Neuron (in vitro differentiated cells): Measurements from ENCODE around the gene LRRC14B.

Experiments
- H2AFZ ChIP-seq: one replicate; pipeline ENCODE4 v1.6.1; 2013; ENCODE audit warnings: low read depth, mild to moderate bottlenecking, inconsistent platforms, low read length, moderate library complexity
- H3K27me3 ChIP-seq: one replicate; pipeline ENCODE4 v1.6.1; 2013; ENCODE audit warnings: low read length; ENCODE audit not compliant: insufficient read depth
- H3K36me3 ChIP-seq: one replicate; pipeline ENCODE4 v1.6.1; 2013; ENCODE audit warnings: low read length; ENCODE audit not compliant: insufficient read depth
- H3K4me1 ChIP-seq: one replicate; pipeline ENCODE4 v1.6.1; 2013; ENCODE audit warnings: low read length; ENCODE audit not compliant: insufficient read depth
- H3K4me3 ChIP-seq: 2 replicates; pipeline ENCODE4 v1.5.1; 2013; ENCODE audit warnings: mild to moderate bottlenecking, low read length, moderate library complexity
- H3K9me3 ChIP-seq: one replicate; pipeline ENCODE4 v1.6.1; 2013; ENCODE audit warnings: low read length

LRRC14B gene

DNA sequence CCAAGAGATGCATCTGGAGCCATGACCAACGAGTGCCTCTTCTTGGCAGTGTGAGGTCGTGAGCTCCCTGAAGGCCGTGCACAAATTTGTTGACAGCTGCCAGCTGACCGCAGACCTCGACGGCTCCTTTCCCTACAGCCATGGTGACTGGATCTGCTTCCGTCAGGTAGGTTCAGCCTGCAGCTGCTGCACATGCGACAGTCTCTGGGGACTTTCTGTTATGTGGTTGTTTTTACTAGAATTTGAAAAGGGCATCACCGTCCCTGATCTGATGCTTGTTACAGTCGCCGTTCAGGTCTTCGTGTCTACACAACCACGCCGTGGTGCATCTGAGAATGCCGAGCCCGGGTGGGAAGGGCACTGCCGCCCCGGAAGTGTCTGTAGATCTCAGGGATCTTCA lies 36.5 kb upstream of the LRRC14B start:
- H3K4me1 ChIP-seq, result no peaks in the 10 kb centered on the region
- H3K27me3 ChIP-seq, result no peaks in the 10 kb centered on the region
- H3K9me3 ChIP-seq, result no peaks in the 10 kb centered on the region
- H3K36me3 ChIP-seq, result peaks cover 65% of the 10 kb centered on the region
- no peak overlapping the region for H3K4me3 ChIP-seq
- no peak overlapping the region for H2AFZ ChIP-seq

DNA sequence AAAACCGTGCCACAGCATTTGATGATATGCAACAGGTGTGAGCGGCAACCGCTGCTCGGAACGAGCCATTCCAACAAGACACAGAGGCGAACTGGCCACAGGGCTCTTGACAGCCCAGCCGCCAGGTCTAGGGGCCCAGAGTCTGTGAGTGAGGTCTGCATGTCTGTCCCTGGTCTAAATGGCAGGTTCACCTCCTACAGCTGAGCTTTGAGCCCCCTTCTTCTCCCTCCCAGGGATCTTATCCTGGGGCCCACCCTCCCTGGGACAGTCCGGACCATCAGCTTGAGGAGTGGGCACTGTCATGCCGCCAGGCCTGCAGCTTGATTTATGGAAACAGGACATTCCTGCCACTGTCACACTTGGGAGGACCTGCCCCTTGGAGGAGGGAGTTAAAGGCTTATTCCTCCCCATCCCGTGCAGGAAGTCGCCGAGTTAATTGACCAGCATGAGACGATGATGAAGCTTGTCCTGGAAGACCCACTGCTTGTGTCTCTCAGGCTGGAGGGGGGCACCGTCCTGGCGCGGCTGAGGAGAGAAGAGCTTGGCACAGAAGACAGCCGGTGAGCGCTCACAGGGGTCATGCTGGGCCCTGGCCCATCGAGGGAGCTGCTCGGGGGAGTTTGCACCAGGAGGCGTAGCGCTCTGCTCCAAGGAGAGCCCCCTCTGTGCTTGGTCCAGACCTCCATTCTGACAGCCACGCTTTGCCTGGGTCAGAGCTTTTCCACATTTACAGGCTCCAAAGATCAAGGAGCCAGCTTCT lies 35.5 kb upstream of the LRRC14B start:
- no peak overlapping the region for H2AFZ ChIP-seq
- H3K4me3 ChIP-seq, result no peak overlapping the region
- peaks cover 68% of the 10 kb centered on the region for H3K36me3 ChIP-seq
- no peaks in the 10 kb centered on the region for H3K9me3 ChIP-seq
- no peaks in the 10 kb centered on the region for H3K27me3 ChIP-seq
- no peaks in the 10 kb centered on the region for H3K4me1 ChIP-seq

DNA sequence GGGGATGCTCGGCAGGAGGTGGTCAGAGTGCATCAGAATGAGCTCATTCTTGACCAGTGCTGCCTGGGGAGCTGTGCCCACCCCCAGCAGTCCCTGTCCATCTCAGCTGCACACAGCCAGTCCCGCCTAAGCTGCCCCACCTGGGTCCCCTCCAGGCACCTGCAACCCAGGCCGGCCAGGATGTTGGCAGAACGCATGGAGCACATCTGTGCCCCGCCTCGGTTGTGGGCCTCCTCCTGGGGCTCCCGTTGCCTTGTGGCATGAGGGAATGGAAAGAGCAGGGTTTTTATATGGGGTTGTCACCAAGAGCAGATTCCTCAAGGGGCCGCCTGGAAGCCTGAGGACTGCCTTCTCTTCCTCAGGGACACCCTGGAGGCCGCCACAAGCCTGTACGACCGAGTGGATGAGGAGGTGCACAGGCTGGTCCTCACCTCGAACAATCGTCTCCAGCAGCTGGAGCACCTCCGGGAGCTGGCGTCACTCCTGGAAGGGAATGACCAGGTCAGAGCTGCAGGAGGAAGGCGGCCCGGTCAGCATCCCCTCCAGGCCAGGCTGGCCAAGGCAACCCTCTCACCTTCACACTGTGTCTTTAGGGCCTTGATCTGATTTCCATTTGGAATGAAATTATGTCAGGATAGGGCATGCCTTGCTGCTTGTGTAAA lies 34.8 kb upstream of the LRRC14B start:
- Histone ChIP-seq H3K9me3 (no peaks in the 10 kb centered on the region), H3K27me3 (no peaks in the 10 kb centered on the region), H3K4me3 (no peak overlapping the region), H2AFZ (no peak overlapping the region), H3K36me3 (peaks cover 71% of the 10 kb centered on the region), H3K4me1 (no peaks in the 10 kb centered on the region)

DNA sequence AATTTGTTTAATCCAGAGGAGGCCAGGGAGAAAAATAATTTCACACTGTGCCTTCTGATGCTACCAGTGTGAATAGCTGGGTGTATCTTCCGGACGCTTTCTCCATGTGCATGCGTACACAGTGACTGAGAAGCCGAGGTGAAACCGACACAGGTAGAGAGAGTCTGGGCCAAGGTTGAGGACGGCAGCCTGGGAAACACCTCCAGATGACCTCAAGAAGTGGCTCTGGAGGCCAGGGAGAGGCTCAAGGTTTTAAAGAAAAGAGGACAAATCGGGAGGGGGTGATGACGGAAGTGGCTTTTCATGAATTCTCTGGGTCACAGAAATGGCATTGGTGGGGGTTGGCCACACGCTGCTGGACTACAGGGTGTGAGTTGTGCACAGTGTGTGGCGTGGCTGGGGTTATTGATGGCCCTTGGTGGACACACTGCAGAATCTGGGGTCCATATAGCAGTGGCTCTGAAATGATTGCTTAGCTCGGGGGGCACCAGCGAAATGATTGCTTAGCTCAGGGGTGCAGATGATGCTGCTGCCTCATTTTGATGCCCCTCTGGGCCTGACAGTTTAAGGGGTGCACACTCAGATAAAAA lies 34.1 kb upstream of the LRRC14B start:
- Histone ChIP-seq H3K36me3 (peaks cover 73% of the 10 kb centered on the region), H3K27me3 (no peaks in the 10 kb centered on the region), H2AFZ (no peak overlapping the region), H3K4me1 (no peaks in the 10 kb centered on the region), H3K4me3 (no peak overlapping the region), H3K9me3 (no peaks in the 10 kb centered on the region)

DNA sequence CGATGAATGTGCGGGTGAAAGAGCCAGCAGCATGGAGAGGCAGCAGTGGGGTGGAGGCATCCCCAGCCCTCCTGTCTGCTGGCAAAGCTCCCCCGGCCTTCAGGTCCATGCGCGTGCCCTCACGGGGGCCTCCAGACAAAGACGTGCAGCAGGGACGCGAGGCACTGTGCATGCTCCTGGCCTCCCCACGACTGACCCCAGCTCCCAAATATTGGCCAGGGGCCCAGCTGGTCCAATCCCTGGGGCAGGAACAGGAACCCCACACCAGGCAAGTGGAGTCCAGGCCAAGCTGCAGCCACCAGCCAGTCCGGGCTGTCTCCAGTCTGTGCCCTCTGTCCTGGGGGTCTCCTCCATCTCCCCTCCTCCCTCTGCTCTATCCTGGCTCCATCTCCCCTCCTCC lies 33.5 kb upstream of the LRRC14B start:
- Histone ChIP-seq H3K9me3 (peaks cover 2% of the 10 kb centered on the region), H3K36me3 (peaks cover 74% of the 10 kb centered on the region)

DNA sequence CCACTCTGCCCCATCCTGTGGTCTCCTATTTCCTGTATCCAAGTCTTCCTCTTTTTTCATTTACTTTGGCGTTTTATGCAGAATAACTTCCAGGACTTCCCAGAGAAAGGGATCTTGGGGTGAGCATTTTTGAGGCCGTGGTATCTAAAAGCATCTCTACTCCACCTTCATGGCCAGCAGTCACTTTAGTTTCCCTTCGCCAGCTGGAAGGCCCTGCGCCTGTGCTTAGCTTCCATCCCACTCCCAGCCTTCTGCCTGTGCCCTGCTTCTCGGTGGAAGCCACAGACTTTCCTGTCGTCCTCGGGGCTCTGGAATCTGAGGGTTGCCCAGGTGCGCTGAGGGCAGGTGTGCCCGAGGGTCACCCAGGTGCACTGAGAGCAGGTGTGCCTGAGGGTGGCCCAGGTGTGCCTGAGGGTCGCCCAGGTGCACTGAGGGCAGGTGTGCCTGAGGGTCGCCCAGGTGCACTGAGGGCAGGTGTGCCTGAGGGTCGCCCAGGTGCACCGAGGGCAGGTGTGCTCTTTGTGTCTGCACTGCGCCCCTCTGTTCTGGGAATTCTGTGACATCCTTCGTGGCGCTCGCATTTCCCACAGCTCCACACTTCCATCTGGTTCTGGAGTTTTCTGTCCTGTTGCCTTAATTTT lies 32.4 kb upstream of the LRRC14B start:
- H3K4me3 ChIP-seq, result no peak overlapping the region
- no peaks in the 10 kb centered on the region for H3K4me1 ChIP-seq
- H3K27me3 ChIP-seq, result no peaks in the 10 kb centered on the region
- H3K9me3 ChIP-seq, result peaks cover 2% of the 10 kb centered on the region
- no peak overlapping the region for H2AFZ ChIP-seq
- peaks cover 76% of the 10 kb centered on the region for H3K36me3 ChIP-seq

More for the DNA sequence above, 33.5 kb upstream of the LRRC14B start:
- H2AFZ ChIP-seq, result no peak overlapping the region
- no peaks in the 10 kb centered on the region for H3K4me1 ChIP-seq
- H3K27me3 ChIP-seq, result no peaks in the 10 kb centered on the region
- H3K4me3 ChIP-seq, result no peak overlapping the region

DNA sequence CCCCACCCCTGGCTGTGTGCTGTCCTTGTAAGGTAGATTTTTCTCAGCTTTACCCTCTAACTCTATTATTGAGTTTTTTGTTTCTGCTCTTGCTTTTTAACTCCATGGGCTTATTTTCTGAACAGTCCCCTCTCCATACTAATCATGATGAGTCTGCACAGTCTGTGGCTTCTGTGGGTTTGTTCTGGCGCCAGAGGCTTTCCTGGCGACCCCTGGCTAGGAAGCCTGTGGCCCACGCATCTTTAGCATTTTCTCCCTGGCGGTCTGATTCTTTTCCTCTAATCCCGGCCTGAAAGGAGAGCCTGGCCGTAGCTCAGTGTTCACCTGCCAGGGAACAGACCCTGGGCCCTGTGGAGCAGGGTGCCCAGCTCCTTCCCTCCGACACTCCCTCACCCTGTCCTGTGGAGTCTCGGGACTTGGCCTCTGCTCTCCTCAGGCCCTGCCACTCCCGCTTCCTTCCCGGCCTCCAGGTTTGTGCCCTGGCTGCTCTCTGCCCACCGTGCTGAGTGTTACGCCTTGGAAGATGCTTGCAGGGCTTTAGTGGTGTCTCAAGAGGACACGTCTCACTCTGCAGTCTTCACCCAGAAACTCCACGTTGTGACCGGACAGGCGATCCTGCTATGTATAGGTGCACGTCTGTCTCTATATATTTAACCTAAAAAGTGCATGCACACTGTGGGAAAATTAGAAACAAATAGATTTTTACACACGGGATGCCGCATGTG lies 31.7 kb upstream of the LRRC14B start:
- no peak overlapping the region for H3K4me3 ChIP-seq
- peaks cover 3% of the 10 kb centered on the region for H3K9me3 ChIP-seq
- H3K27me3 ChIP-seq, result no peaks in the 10 kb centered on the region
- no peaks in the 10 kb centered on the region for H3K4me1 ChIP-seq
- peaks cover 75% of the 10 kb centered on the region for H3K36me3 ChIP-seq
- no peak overlapping the region for H2AFZ ChIP-seq

DNA sequence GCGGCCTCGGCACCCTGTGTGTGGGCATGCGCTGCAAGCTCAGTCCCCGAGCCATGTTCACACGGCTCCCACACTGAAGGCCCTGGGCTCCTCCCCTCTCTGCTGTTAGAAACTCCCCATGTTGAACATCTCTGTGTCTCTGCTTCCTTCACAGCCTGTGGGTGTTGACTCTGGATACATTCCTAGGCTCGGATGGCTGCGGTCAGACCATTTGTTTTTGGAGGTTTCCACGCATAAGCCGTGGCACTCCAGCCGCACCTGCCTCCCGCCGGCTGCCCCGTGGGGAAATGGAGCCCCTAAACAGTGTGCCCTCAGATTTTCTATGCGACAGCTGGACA lies 31.2 kb upstream of the LRRC14B start:
- Histone ChIP-seq H3K9me3 (peaks cover 3% of the 10 kb centered on the region), H3K27me3 (no peaks in the 10 kb centered on the region), H2AFZ (no peak overlapping the region), H3K4me3 (no peak overlapping the region), H3K4me1 (no peaks in the 10 kb centered on the region), H3K36me3 (peaks cover 70% of the 10 kb centered on the region)

DNA sequence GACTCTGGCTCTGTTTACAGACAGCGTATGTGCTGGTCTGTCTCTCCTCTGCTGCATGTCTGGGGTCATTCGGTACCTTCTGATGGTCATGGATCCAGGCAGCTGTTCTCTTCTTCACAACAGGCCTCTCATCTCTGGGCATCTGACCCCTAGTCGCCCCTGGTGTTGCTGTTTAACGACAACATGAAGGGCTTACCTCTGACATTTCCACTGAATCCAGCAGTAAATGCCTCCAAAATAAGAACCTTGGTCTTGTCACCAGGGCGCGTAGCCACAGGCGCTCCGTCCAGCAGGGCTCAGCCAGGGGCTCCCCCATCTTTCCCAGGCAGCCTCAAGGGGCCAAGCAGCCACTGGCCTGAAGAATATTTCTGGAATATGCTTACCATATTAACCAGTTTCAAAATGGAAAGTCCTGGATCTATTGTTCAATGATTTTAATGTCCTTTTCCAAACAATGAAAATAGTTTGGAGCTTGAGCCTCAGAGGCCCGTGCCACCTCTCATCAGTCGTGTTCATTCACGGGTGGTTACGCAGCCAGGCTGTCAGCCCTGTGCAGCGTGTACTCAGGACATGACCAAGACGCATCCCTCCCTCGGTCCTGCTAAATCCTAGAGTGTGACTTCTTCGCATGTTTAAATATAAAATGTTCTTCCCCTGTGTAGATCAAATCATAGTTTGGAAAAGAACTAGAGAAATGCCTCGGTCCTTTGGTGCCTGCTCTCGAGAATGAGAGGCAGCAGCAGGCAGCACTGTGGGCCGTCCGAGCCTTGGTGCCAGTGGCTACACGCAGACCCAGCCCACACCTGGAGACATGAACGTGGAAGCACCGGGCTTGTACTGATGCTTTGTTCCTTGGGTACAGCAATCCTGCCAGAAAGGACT lies 30.1 kb upstream of the LRRC14B start:
- peaks cover 60% of the 10 kb centered on the region for H3K36me3 ChIP-seq

DNA sequence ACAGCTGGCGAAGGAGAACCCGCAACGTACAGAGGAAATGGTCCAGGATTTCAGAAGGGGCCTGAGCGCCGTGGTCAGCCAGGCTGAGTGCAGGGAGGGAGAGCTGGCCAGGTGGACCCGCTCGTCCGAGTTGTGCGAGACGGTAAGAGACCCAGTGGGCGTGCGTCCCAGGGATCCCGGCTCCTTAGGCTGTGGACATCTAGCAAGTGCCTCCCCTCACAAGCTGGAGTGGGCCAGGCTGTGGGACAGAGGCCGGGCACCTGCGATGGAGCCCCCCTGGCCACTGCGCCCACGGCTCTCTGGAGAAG lies 29.5 kb upstream of the LRRC14B start:
- Histone ChIP-seq H3K27me3 (no peaks in the 10 kb centered on the region), H3K4me1 (peaks cover 2% of the 10 kb centered on the region), H3K9me3 (peaks cover 3% of the 10 kb centered on the region), H2AFZ (no peak overlapping the region), H3K36me3 (peaks cover 54% of the 10 kb centered on the region), H3K4me3 (no peak overlapping the region)

More for the DNA sequence above, 30.1 kb upstream of the LRRC14B start:
- no peak overlapping the region for H3K4me3 ChIP-seq
- peaks cover 3% of the 10 kb centered on the region for H3K9me3 ChIP-seq
- H3K4me1 ChIP-seq, result no peaks in the 10 kb centered on the region
- H3K27me3 ChIP-seq, result no peaks in the 10 kb centered on the region
- no peak overlapping the region for H2AFZ ChIP-seq

DNA sequence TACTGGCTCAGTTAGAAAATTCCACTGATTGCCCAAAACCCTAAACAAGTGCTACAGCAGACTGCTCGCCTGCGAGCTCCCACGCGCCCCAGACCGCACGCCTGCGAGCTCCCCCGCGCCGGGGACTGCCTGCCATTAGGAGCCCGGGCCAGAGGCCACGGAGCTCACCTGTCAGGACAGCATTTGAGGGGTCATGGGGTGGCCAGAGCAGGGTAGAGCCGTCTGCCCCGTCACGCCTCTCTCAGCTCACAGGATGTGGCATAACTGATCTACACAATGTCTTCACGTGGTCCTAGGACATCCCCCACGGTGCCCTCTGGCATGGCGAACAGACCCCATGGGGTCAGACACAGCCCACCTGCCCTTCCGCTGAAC lies 29.1 kb upstream of the LRRC14B start:
- peaks cover 50% of the 10 kb centered on the region for H3K36me3 ChIP-seq
- H2AFZ ChIP-seq, result no peak overlapping the region
- H3K4me1 ChIP-seq, result peaks cover 6% of the 10 kb centered on the region
- H3K27me3 ChIP-seq, result no peaks in the 10 kb centered on the region
- no peak overlapping the region for H3K4me3 ChIP-seq
- peaks cover 3% of the 10 kb centered on the region for H3K9me3 ChIP-seq

DNA sequence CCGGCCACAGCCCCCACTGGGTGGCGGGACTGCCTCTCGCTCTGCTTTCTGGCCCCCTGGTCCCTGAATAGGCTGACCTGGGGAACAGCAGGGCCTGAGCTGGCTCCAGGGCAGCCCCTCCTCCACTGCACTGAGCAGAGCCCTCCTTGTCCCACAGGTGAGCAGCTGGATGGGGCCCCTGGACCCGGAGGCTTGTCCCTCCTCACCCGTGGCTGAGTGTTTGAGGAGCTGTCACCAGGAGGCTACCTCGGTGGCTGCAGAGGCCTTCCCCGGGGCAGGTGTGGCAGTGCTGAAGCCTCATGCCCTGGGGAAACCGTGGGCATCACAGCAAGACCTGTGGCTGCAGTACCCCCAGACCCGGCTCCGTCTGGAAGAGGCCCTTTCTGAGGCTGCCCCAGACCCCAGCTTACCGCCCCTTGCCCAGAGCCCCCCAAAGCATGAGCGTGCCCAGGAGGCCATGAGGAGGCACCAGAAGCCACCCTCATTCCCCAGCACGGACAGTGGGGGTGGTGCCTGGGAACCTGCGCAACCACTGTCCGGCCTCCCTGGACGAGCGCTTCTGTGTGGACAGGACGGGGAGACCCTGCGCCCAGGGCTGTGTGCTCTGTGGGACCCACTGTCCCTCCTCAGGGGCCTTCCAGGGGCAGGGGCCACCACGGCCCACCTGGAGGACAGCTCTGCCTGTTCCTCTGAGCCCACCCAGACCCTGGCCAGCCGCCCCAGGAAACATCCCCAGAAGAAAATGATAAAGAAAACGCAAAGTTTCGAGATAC lies 28.5 kb upstream of the LRRC14B start:
- Histone ChIP-seq H3K4me3 (no peak overlapping the region), H3K9me3 (peaks cover 3% of the 10 kb centered on the region), H2AFZ (no peak overlapping the region), H3K36me3 (peaks cover 45% of the 10 kb centered on the region), H3K4me1 (peaks cover 12% of the 10 kb centered on the region), H3K27me3 (no peaks in the 10 kb centered on the region)
